ENCODE results near the gene ITPRID1. TPM values are rescaled to one million over a fixed set of nuclear protein-coding genes. Genes with fewer than 3 reads are reported as not detected.

ITPRID1 gene
- total and polyA plus RNA-seq, 10 of the 15 experiments (the other 5 are each of a cell fraction or from before 2014, with no cell fraction given), result 0.06 TPM; not detected in 9

- H3K4me2 ChIP-seq (ENCODE audit: control insufficient read depth, insufficient read depth), result no peak overlapping the region
These were observed 26.8 kb upstream of the ITPRID1 start for GRCh38 chr7:31487071-31487470.

More at GRCh38 chr7:31487071-31487470, 26.8 kb upstream of the ITPRID1 start:
- Histone ChIP-seq H3K27ac (ENCODE audit: control insufficient read depth, insufficient read depth) (no peak overlapping the region), H3K9ac (ENCODE audit: control insufficient read depth, insufficient read depth, low read length) (no peak overlapping the region), H3K27me3 (replicated peaks in 1 of 2; ENCODE audit: control insufficient read depth in 2 of 2, insufficient read depth in 2 of 2, low read length in 1 of 2) (no peaks in the 10 kb centered on the region), H3K79me2 (ENCODE audit: control insufficient read depth, insufficient read depth, low read length) (no peaks in the 10 kb centered on the region), H3K4me3 (no peak overlapping the region), H3K4me1 (ENCODE audit: control insufficient read depth, insufficient read depth, low read length) (0 out of 2 replicates have a peak, but pooled peaks cover 3% of the 10 kb centered on the region), H3K36me3 (ENCODE audit: control insufficient read depth in 2 of 2, insufficient read depth in 2 of 2, low read length in 1 of 2) (no peaks in the 10 kb centered on the region), H3K9me3 (replicated peaks; ENCODE audit: control insufficient read depth, insufficient read depth, low read length) (no peaks in the 10 kb centered on the region), H2AFZ (ENCODE audit: control insufficient read depth, low read depth, low read length) (no peak overlapping the region), H4K20me1 (ENCODE audit: control insufficient read depth, insufficient read depth) (no peaks in the 10 kb centered on the region)
- DNase-seq (ENCODE audit: low read depth, low spot score) (no peak), ATAC-seq (no peak), FAIRE-seq (no peak)
- no TSS peak for BruUV-seq (replicated peaks)
- 57% methylated on average over 6 of the region's 6 CpGs for WGBS (ENCODE audit: insufficient coverage, insufficient replicate concordance, low lambda C conversion rate, missing lambda C conversion rate)
- ChIA-PET SMC1A (ENCODE audit: uncharacterized antibody, unreplicated experiment) (interaction anchor here (0.9 to 3.2 kb wide), 2 partner anchors 43 to 846 kb away, joined by 3 to 19 read pairs; no protein-coding TSS in a partner anchor), POLR2A (no interaction called here), CTCF (interaction anchor here (1.0 to 4.6 kb wide), 3 partner anchors 14 to 353 kb away, joined by 4 to 61 read pairs (median 9); no protein-coding TSS in a partner anchor), RAD21 (ENCODE audit: unreplicated experiment) (interaction anchor here (3.8 kb wide), 1 partner anchor 44 kb away, joined by 17 read pairs; no protein-coding TSS in a partner anchor)
- intact Hi-C loops (cut with micrococcal nuclease; ENCODE audit: unreplicated experiment) (loop anchor here (5.0 kb wide), 1 partner anchor 340 kb away; no protein-coding TSS in a partner anchor), in situ Hi-C loops (cut with MboI) (no loop called here)
- TF ChIP-seq NFYB (IDR thresholded peaks at IDR 0.05; ENCODE audit: insufficient read depth, low read depth, low read length), result no peak
- TF ChIP-seq NFXL1 (IDR thresholded peaks at IDR 0.05; ENCODE audit: borderline replicate concordance), result no peak
- TF ChIP-seq NKRF (conservative IDR thresholded peaks at IDR 0.05), result no peak
- no peak for TF ChIP-seq SRF (IDR thresholded peaks at IDR 0.05; ENCODE audit: low read depth in 2 of 2, low read length in 2 of 2)
- no peak for TF ChIP-seq MTA3 (IDR thresholded peaks at IDR 0.05; ENCODE audit: borderline replicate concordance, low read length)
- TF ChIP-seq NBN (IDR thresholded peaks at IDR 0.05), result no peak
- no peak for TF ChIP-seq PAX5 (IDR thresholded peaks at IDR 0.05; ENCODE audit: borderline replicate concordance, low read depth, low read length)
- TF ChIP-seq E4F1 (IDR thresholded peaks at IDR 0.05; ENCODE audit: borderline replicate concordance, partially characterized antibody), result no peak
- TF ChIP-seq SREBF1 (IDR thresholded peaks at IDR 0.05; ENCODE audit: low read length), result no peak
- TF ChIP-seq ZBTB33 (IDR thresholded peaks at IDR 0.05), result no peak
- TF ChIP-seq RUNX3 (IDR thresholded peaks at IDR 0.05; ENCODE audit: low read length), result no peak
- TF ChIP-seq SP1 (IDR thresholded peaks at IDR 0.05; ENCODE audit: low read depth, low read length), result no peak
- no peak for TF ChIP-seq CHD1 (IDR thresholded peaks at IDR 0.05; ENCODE audit: low read depth, low read length)
- TF ChIP-seq GATAD2B (conservative IDR thresholded peaks at IDR 0.05; ENCODE audit: low read depth), result no peak
